Ascending aorta (tissue), 2 donors: ENCODE measurements around the gene OR1A1. TPM values are rescaled to one million over a fixed set of nuclear protein-coding genes. Genes with fewer than 3 reads are reported as not detected.

Source experiments
- DNase-seq, 2 donors: peaks; one replicate each; pipeline ENCODE4 v3.0.0-alpha.2; 2019; ENCODE audit warnings: low spot score in 2 of 2
- H3K27ac ChIP-seq, 2 donors: fragments of 200-600 bp; sonication (generic); one replicate each; pipeline ENCODE4 v1.5.1; 2016 to 2017; ENCODE audit warnings: mild to moderate bottlenecking in 1 of 2
- H3K27me3 ChIP-seq: fragments of 200-600 bp; sonication (generic); one replicate; pipeline ENCODE4 v1.5.1; 2017
- H3K36me3 ChIP-seq, 2 donors: fragments of 200-600 bp; sonication (generic); one replicate each; pipeline ENCODE4 v1.5.1; 2016
- H3K4me1 ChIP-seq, 2 donors: fragments of 200-600 bp; sonication (generic); one replicate each; pipeline ENCODE4 v1.5.1; 2016 to 2017; ENCODE audit warnings: mild to moderate bottlenecking in 1 of 2
- H3K4me3 ChIP-seq, 2 donors: fragments of 200-600 bp; sonication (generic); one replicate each; pipeline ENCODE4 v1.5.1; 2016 to 2017; ENCODE audit warnings: mild to moderate bottlenecking in 1 of 2
- H3K9me3 ChIP-seq, 2 donors: fragments of 200-600 bp; sonication (generic); one replicate each; pipeline ENCODE4 v1.5.1; 2016
- intact Hi-C: fragments of 100-400 bp; cut with DNase I; formaldehyde crosslinking; loops from one replicate; pipeline ENCODE4 v1.15.1; 2023
- total RNA-seq: library from RNA; depleted of rRNA; stranded (reverse); fragments of >200 nt; gene quantifications from one replicate; pipeline ENCODE4 v1.1.0, GENCODE V29; 2016
- TF ChIP-seq, protein P1 (sequence below), 3 experiments: fragments of 200-600 bp in 2 of 3; fragments of 450-650 bp in 1 of 3; sonication (generic) in 2 of 3; IDR thresholded peaks; one replicate each; pipeline ENCODE4 v1.5.1; 2016 to 2019; ENCODE audit warnings: antibody characterized with exemption in 3 of 3, mild to moderate bottlenecking in 1 of 3, moderate library complexity in 1 of 3

The OR1A1 gene
- total RNA-seq, 1 donor from 2014 or later: not detected

DNA sequence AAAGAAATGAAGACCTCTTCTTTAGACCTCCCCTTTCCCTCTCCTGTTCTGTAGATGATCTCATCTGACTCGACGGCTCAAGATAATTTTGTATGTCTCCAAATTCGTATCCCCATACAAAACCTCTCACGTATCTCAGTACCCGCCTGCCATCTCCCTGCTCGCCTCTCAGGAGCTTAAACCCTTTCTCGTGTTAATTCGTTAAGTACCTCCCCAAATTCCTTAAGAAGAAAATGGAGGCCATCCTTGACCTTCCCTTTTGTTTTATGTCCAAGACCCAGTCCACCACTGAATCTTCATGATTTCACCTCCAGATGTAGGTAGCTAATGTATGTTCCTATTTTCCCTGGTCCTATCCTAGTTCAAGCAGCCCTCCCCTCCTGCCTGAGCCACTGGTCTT is 49.1 kb downstream of the OR1A1 start:
- H3K9me3 ChIP-seq: no peaks in the 10 kb centered on the region
- H3K27ac ChIP-seq: no peak overlapping the region
- intact Hi-C loops: no loop called here
- H3K4me3 ChIP-seq: no peak overlapping the region
- TF ChIP-seq, protein P1, sequence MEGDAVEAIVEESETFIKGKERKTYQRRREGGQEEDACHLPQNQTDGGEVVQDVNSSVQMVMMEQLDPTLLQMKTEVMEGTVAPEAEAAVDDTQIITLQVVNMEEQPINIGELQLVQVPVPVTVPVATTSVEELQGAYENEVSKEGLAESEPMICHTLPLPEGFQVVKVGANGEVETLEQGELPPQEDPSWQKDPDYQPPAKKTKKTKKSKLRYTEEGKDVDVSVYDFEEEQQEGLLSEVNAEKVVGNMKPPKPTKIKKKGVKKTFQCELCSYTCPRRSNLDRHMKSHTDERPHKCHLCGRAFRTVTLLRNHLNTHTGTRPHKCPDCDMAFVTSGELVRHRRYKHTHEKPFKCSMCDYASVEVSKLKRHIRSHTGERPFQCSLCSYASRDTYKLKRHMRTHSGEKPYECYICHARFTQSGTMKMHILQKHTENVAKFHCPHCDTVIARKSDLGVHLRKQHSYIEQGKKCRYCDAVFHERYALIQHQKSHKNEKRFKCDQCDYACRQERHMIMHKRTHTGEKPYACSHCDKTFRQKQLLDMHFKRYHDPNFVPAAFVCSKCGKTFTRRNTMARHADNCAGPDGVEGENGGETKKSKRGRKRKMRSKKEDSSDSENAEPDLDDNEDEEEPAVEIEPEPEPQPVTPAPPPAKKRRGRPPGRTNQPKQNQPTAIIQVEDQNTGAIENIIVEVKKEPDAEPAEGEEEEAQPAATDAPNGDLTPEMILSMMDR (IDR thresholded peaks at IDR 0.05): no peak
- DNase-seq: no peak
- no peaks in the 10 kb centered on the region for H3K4me1 ChIP-seq
- H3K27me3 ChIP-seq: no peaks in the 10 kb centered on the region
- H3K36me3 ChIP-seq: no peaks in the 10 kb centered on the region

DNA sequence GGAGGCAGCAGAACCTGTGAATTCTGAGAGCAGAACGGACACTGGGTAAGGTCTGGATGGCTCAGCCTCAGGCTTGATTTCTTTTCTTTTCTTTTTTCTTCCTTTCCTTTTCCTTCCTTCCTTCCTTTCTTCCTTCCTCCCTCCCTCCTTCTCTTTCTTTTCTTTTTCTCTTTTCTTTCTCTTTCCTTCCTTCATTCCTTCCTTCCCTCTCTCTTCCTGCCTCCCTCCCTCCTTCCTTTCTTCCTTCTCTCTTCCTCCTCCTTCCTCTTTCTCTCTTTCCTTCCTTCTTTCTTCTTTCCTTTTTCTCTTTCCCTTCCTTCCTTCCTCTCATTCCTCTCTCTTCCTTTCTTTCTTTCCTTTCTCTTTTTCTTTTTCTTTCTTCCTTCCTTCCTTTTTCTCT is 52.7 kb downstream of the OR1A1 start:
- TF ChIP-seq, protein P1 (IDR thresholded peaks at IDR 0.05): no peak
- DNase-seq: no peak
- no peak overlapping the region for H3K4me3 ChIP-seq
- intact Hi-C loops: no loop called here
- no peaks in the 10 kb centered on the region for H3K27me3 ChIP-seq
- H3K36me3 ChIP-seq: no peaks in the 10 kb centered on the region
- H3K9me3 ChIP-seq: no peaks in the 10 kb centered on the region
- H3K27ac ChIP-seq: no peak overlapping the region
- H3K4me1 ChIP-seq: no peaks in the 10 kb centered on the region

DNA sequence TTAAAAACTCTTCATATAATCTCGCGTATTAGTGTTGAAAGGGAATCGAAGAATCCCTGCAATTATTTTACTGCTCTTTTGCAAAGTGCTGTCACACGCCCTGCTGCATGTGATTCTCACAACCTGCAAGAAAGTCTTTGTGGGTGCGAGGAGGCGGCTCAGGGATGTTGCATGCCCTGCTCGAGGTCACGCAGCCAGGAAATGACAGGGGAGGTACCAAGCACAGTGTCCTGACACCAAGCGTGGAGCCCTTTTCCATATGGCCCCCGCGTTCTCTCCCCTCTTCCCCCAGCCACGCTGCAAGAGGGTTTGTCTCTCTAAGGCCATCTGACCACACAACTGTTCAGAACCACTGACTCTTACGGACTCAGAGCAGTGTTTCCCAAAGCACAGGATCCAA is 53.1 kb downstream of the OR1A1 start:
- H3K27ac ChIP-seq: no peak overlapping the region
- no peaks in the 10 kb centered on the region for H3K36me3 ChIP-seq
- no peak overlapping the region for H3K4me3 ChIP-seq
- DNase-seq: no peak
- no peaks in the 10 kb centered on the region for H3K9me3 ChIP-seq
- TF ChIP-seq, protein P1 (IDR thresholded peaks at IDR 0.05): no peak
- H3K27me3 ChIP-seq: no peaks in the 10 kb centered on the region
- H3K4me1 ChIP-seq: no peaks in the 10 kb centered on the region
- intact Hi-C loops: no loop called here

Other genes with a start within 250 kb of the OR1A1 start
- gene OR1D5, start 144.1 kb upstream of the OR1A1 start, total RNA-seq: not detected
- gene OR1D2, start 103.2 kb upstream of the OR1A1 start, total RNA-seq: not detected
- not detected for gene OR1G1, start 80.1 kb upstream of the OR1A1 start, total RNA-seq
- not detected for gene OR1A2, start 10.1 kb upstream of the OR1A1 start, total RNA-seq
- not detected for gene OR3A1, start 90.7 kb downstream of the OR1A1 start, total RNA-seq
- not detected for gene OR3A2, start 178.6 kb downstream of the OR1A1 start, total RNA-seq
- not detected for gene OR1E1, start 190.7 kb downstream of the OR1A1 start, total RNA-seq
- not detected for gene OR3A3, start 203.7 kb downstream of the OR1A1 start, total RNA-seq
- not detected for gene OR1E2, start 226.2 kb downstream of the OR1A1 start, total RNA-seq